ENCODE measurements around the gene STXBP1.
"Not testable (repeated sequence)": the region's sequence is repeated elsewhere in the genome, so short reads cannot be mapped to it uniquely, and the experiment has no call there.

The STXBP1 gene

GRCh38 chr9:127578952-127579853 lies 32.9 kb upstream of the STXBP1 start:
- peak; percentile 26 for TF ChIP-seq CTCF (IDR thresholded peaks at IDR 0.05; ENCODE audit: low read depth, low read length)
- H3K4me3 ChIP-seq (ENCODE audit: low read depth, low read length): peak overlapping the region; percentile 68

GRCh38 chr9:127580366-127580765 lies 31.7 kb upstream of the STXBP1 start:
- H3K4me3 ChIP-seq (ENCODE audit: low read depth, low read length): no peak overlapping the region; the same call in 1 of the 2 replicates
- TF ChIP-seq CTCF (IDR thresholded peaks at IDR 0.05; ENCODE audit: low read depth, low read length): no peak

- no peak overlapping the region for H3K4me3 ChIP-seq (ENCODE audit: low read depth, low read length)
- TF ChIP-seq CTCF (IDR thresholded peaks at IDR 0.05; ENCODE audit: low read depth, low read length): no peak
Observed at GRCh38 chr9:127580879-127581475, 31.1 kb upstream of the STXBP1 start.

- H3K4me3 ChIP-seq (ENCODE audit: low read depth, low read length): not testable (repeated sequence)
Observed at GRCh38 chr9:127584474-127584805, 27.6 kb upstream of the STXBP1 start.

GRCh38 chr9:127585161-127585819 lies 26.8 kb upstream of the STXBP1 start:
- no peak for TF ChIP-seq CTCF (IDR thresholded peaks at IDR 0.05; ENCODE audit: low read depth, low read length)
- no peak overlapping the region for H3K4me3 ChIP-seq (ENCODE audit: low read depth, low read length)

- H3K4me3 ChIP-seq (ENCODE audit: low read depth, low read length): no peak overlapping the region
- TF ChIP-seq CTCF (IDR thresholded peaks at IDR 0.05; ENCODE audit: low read depth, low read length): no peak
Observed at GRCh38 chr9:127586096-127586495, 26.0 kb upstream of the STXBP1 start.

GRCh38 chr9:127586537-127586936 lies 25.5 kb upstream of the STXBP1 start:
- peak; percentile 86 for TF ChIP-seq CTCF (IDR thresholded peaks at IDR 0.05; ENCODE audit: low read depth, low read length)
- H3K4me3 ChIP-seq (ENCODE audit: low read depth, low read length): no peak overlapping the region
